ENCODE results near the gene GSG1L2. TPM values are rescaled to one million over a fixed set of nuclear protein-coding genes. Genes with fewer than 3 reads are reported as not detected.

GSG1L2 gene
- total RNA-seq, 1 donor from 2014 or later, result not detected

DNA sequence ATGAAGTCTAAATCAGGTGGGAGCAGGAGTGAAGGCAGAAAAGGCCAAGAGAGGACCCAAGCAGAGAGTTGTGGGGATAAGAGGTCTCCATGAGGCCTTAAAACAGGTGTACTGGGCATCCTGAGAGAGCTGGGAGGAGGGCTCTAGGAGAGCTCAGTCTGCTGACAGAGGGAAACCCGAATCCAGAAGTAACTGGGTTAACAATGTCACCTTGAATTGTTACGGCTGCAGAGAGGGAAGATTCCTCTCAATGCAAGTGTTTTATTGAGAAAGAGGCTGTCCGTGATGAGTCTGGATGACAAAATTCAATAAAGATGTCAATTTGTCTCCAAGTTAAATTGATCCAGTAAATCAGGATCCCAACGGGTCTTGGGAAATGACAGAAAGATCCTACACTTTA is 38.8 kb downstream of the GSG1L2 start:
- peaks cover 2% of the 10 kb centered on the region for H3K36me3 Mint-ChIP-seq (ENCODE audit: low read depth)
- TF ChIP-seq, protein P1, sequence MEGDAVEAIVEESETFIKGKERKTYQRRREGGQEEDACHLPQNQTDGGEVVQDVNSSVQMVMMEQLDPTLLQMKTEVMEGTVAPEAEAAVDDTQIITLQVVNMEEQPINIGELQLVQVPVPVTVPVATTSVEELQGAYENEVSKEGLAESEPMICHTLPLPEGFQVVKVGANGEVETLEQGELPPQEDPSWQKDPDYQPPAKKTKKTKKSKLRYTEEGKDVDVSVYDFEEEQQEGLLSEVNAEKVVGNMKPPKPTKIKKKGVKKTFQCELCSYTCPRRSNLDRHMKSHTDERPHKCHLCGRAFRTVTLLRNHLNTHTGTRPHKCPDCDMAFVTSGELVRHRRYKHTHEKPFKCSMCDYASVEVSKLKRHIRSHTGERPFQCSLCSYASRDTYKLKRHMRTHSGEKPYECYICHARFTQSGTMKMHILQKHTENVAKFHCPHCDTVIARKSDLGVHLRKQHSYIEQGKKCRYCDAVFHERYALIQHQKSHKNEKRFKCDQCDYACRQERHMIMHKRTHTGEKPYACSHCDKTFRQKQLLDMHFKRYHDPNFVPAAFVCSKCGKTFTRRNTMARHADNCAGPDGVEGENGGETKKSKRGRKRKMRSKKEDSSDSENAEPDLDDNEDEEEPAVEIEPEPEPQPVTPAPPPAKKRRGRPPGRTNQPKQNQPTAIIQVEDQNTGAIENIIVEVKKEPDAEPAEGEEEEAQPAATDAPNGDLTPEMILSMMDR (IDR thresholded peaks at IDR 0.05), result no peak
- H3K4me3 Mint-ChIP-seq (ENCODE audit: unreplicated experiment), result no peak overlapping the region
- DNase-seq (ENCODE audit: low spot score), result no peak
- H3K9me3 Mint-ChIP-seq (ENCODE audit: low read depth), result no peaks in the 10 kb centered on the region
- H3K27ac Mint-ChIP-seq (ENCODE audit: unreplicated experiment), result no peak overlapping the region
- H3K27me3 Mint-ChIP-seq (ENCODE audit: low read depth), result peaks cover 7% of the 10 kb centered on the region
- no peaks in the 10 kb centered on the region for H3K4me1 Mint-ChIP-seq (ENCODE audit: low read depth)

DNA sequence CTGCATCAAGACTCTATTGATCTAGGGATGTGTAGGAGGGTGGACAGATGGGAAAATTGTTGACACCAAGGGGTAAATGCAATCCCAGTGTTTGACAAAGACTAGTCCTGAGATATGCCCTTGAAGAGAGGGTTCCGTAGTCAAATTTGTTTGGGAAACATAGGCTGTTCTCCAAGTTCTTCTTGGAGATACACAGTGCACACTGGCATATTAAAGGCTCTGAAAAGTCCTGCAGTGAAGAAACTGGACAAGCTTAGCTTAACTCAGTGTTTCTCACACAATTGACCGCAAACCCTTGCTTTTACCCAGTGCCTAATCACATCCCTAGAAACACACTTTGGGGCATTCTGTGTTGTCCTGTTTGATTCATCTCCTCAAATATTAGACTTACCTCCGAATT is 41.3 kb downstream of the GSG1L2 start:
- H3K4me3 Mint-ChIP-seq (ENCODE audit: unreplicated experiment), result no peak overlapping the region
- no peak for DNase-seq (ENCODE audit: low spot score)

DNA sequence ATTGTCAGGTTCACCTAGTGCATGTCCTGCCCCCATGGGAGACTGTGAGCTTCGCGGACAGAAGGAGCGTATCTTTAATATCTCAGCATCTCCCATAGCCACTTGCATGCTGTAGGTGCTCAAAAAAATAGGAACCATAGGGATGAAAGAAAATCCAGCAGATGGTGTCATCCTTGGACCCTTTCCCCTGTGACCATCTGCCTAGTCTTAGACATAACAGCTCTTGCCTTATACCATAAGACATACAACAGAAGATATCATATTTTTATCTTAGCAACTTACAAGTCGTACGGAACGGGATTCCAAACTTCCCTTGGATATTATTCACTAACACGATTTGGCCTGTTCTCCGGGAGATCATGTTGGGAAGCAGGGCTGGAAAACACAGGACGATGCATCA is 45.0 kb downstream of the GSG1L2 start:
- peaks cover 3% of the 10 kb centered on the region for H3K9me3 Mint-ChIP-seq (ENCODE audit: low read depth)
- H3K27ac Mint-ChIP-seq (ENCODE audit: unreplicated experiment), result no peak overlapping the region
- no peak for DNase-seq (ENCODE audit: low spot score)
- no peak overlapping the region for H3K4me3 Mint-ChIP-seq (ENCODE audit: unreplicated experiment)
- no peaks in the 10 kb centered on the region for H3K4me1 Mint-ChIP-seq (ENCODE audit: low read depth)
- H3K27me3 Mint-ChIP-seq (ENCODE audit: low read depth), result peaks cover 10% of the 10 kb centered on the region
- peaks cover 3% of the 10 kb centered on the region for H3K36me3 Mint-ChIP-seq (ENCODE audit: low read depth)
- TF ChIP-seq, protein P1 (IDR thresholded peaks at IDR 0.05), result no peak

More for the DNA sequence above, 41.3 kb downstream of the GSG1L2 start:
- Mint-ChIP-seq H3K4me1 (ENCODE audit: low read depth) (no peaks in the 10 kb centered on the region), H3K27me3 (ENCODE audit: low read depth) (peaks cover 13% of the 10 kb centered on the region), H3K36me3 (ENCODE audit: low read depth) (peaks cover 5% of the 10 kb centered on the region), H3K9me3 (ENCODE audit: low read depth) (peaks cover 3% of the 10 kb centered on the region), H3K27ac (ENCODE audit: unreplicated experiment) (no peak overlapping the region)
- TF ChIP-seq, protein P1 (IDR thresholded peaks at IDR 0.05), result no peak

DNA sequence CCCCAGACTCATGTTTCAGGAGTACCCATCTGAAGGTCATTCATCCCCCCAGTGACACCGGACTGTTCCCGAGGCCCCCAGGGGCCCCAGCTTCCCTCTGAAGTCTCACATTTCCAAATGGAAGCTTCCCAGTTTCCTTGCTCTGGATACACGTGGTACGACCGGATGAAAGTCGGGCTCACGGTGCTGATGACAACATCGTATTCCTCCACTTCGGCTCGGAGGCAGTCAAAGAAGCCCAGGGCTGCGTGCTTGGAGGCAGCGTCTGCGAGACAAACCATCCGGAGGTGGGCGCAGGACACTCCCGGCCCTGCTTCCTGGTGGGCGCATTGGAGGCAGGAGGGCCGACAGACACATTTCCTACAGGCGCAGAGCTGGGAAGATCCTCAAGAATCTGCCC is 49.2 kb downstream of the GSG1L2 start:
- Mint-ChIP-seq H3K4me3 (ENCODE audit: unreplicated experiment) (no peak overlapping the region), H3K36me3 (ENCODE audit: low read depth) (peaks cover 3% of the 10 kb centered on the region), H3K9me3 (ENCODE audit: low read depth) (peaks cover 3% of the 10 kb centered on the region), H3K27me3 (ENCODE audit: low read depth) (peaks cover 6% of the 10 kb centered on the region), H3K27ac (ENCODE audit: unreplicated experiment) (no peak overlapping the region), H3K4me1 (ENCODE audit: low read depth) (no peaks in the 10 kb centered on the region)
- peak; percentile 78 for DNase-seq (ENCODE audit: low spot score)
- TF ChIP-seq, protein P1 (IDR thresholded peaks at IDR 0.05), result no peak

DNA sequence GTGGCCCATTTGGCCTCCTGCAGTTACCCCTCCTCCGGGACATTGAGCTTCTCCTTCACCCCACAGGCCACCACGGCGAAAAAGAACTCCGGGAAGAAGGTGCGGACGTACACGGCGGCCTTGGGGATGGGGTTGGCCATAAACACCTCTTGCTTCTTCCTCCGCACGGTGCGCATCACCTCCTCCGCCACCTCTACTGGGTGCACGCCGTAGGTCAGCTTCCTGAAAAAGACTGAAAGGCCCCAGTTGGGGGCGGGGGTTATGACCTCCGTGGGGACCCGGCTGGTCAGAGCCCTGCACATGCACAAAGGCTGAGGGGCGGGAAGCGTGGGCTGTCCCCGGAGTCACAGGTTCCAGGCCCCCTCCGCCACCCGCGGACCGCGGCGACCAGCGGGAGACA is 50.4 kb downstream of the GSG1L2 start:
- H3K27me3 Mint-ChIP-seq (ENCODE audit: low read depth), result no peaks in the 10 kb centered on the region
- H3K36me3 Mint-ChIP-seq (ENCODE audit: low read depth), result no peaks in the 10 kb centered on the region
- H3K9me3 Mint-ChIP-seq (ENCODE audit: low read depth), result peaks cover under 1% of the 10 kb centered on the region
- H3K4me3 Mint-ChIP-seq (ENCODE audit: unreplicated experiment), result no peak overlapping the region
- TF ChIP-seq, protein P1 (IDR thresholded peaks at IDR 0.05), result no peak
- DNase-seq (ENCODE audit: low spot score), result peak; percentile 84
- H3K4me1 Mint-ChIP-seq (ENCODE audit: low read depth), result no peaks in the 10 kb centered on the region
- no peak overlapping the region for H3K27ac Mint-ChIP-seq (ENCODE audit: unreplicated experiment)

Measured in chondrocyte (in vitro differentiated cells).